Measurements from ENCODE around the gene CD40.

The CD40 gene

GRCh38 chr20:46133886-46134654 lies 16.0 kb downstream of the CD40 start:
- no peak overlapping the region for H3K27ac Mint-ChIP-seq
- peaks cover 0 to 4% of the 10 kb centered on the region in 2 donors for H3K4me1 Mint-ChIP-seq (ENCODE audit: low read depth in 2 of 2)
- H3K9me3 Mint-ChIP-seq = no peaks in the 10 kb centered on the region
- H3K4me3 Mint-ChIP-seq = no peak overlapping the region
- H3K36me3 Mint-ChIP-seq (ENCODE audit: insufficient read depth) = no peaks in the 10 kb centered on the region
- DNase-seq (no peak), ATAC-seq (replicated peaks) (no peak)
- peaks cover 61 to 93% of the 10 kb centered on the region in 2 donors for H3K27me3 Mint-ChIP-seq

GRCh38 chr20:46134716-46135115 lies 16.6 kb downstream of the CD40 start:
- ATAC-seq (replicated peaks) (no peak), DNase-seq (no peak)
- no peak overlapping the region for H3K27ac Mint-ChIP-seq
- H3K36me3 Mint-ChIP-seq (ENCODE audit: insufficient read depth) = no peaks in the 10 kb centered on the region
- no peaks in the 10 kb centered on the region for H3K9me3 Mint-ChIP-seq
- peaks cover 66 to 95% of the 10 kb centered on the region in 2 donors for H3K27me3 Mint-ChIP-seq
- no peak overlapping the region for H3K4me3 Mint-ChIP-seq
- peaks cover 0 to 4% of the 10 kb centered on the region in 2 donors for H3K4me1 Mint-ChIP-seq (ENCODE audit: low read depth in 2 of 2)

- Mint-ChIP-seq H3K9me3 (no peaks in the 10 kb centered on the region), H3K27me3 (peaks cover 72 to 95% of the 10 kb centered on the region in 2 donors), H3K36me3 (ENCODE audit: insufficient read depth) (no peaks in the 10 kb centered on the region), H3K4me3 (no peak overlapping the region), H3K27ac (no peak overlapping the region), H3K4me1 (ENCODE audit: low read depth in 2 of 2) (peaks cover 0 to 4% of the 10 kb centered on the region in 2 donors)
- no peak for ATAC-seq (replicated peaks)
- DNase-seq = no peak
Observed at GRCh38 chr20:46135856-46136633, 17.9 kb downstream of the CD40 start.

- ATAC-seq (replicated peaks) = no peak
- no peak for DNase-seq
- Mint-ChIP-seq H3K4me1 (ENCODE audit: low read depth in 2 of 2) (peaks cover 0 to under 1% of the 10 kb centered on the region in 2 donors), H3K36me3 (ENCODE audit: insufficient read depth) (no peaks in the 10 kb centered on the region), H3K9me3 (no peaks in the 10 kb centered on the region), H3K27ac (no peak overlapping the region), H3K4me3 (no peak overlapping the region), H3K27me3 (peaks cover 75 to 95% of the 10 kb centered on the region in 2 donors)
Observed at GRCh38 chr20:46137816-46138215, 19.7 kb downstream of the CD40 start.

GRCh38 chr20:46139266-46139889 lies 21.3 kb downstream of the CD40 start:
- DNase-seq (no peak), ATAC-seq (replicated peaks) (no peak)
- Mint-ChIP-seq H3K27me3 (peaks cover 77 to 99% of the 10 kb centered on the region in 2 donors), H3K36me3 (ENCODE audit: insufficient read depth) (no peaks in the 10 kb centered on the region), H3K27ac (no peak overlapping the region), H3K4me3 (no peak overlapping the region), H3K9me3 (no peaks in the 10 kb centered on the region), H3K4me1 (ENCODE audit: low read depth in 2 of 2) (no peaks in the 10 kb centered on the region)

- Mint-ChIP-seq H3K4me3 (no peak overlapping the region), H3K36me3 (ENCODE audit: insufficient read depth) (no peaks in the 10 kb centered on the region), H3K27ac (no peak overlapping the region), H3K9me3 (no peaks in the 10 kb centered on the region), H3K27me3 (peaks cover 74 to 99% of the 10 kb centered on the region in 2 donors), H3K4me1 (ENCODE audit: low read depth in 2 of 2) (no peaks in the 10 kb centered on the region)
- DNase-seq (no peak), ATAC-seq (replicated peaks) (no peak)
Observed at GRCh38 chr20:46139908-46140482, 21.9 kb downstream of the CD40 start.

- no peaks in the 10 kb centered on the region for H3K4me1 Mint-ChIP-seq (ENCODE audit: low read depth in 2 of 2)
- no peak for DNase-seq
- H3K27me3 Mint-ChIP-seq = peaks cover 67 to 83% of the 10 kb centered on the region in 2 donors
- H3K36me3 Mint-ChIP-seq (ENCODE audit: insufficient read depth) = no peaks in the 10 kb centered on the region
- H3K9me3 Mint-ChIP-seq = no peaks in the 10 kb centered on the region
- ATAC-seq (replicated peaks) = no peak
- no peak overlapping the region for H3K27ac Mint-ChIP-seq
- no peak overlapping the region for H3K4me3 Mint-ChIP-seq
Observed at GRCh38 chr20:46142124-46142523, 24.0 kb downstream of the CD40 start.

- ATAC-seq (replicated peaks) (no peak), DNase-seq (no peak)
- Mint-ChIP-seq H3K27ac (no peak overlapping the region), H3K9me3 (no peaks in the 10 kb centered on the region), H3K27me3 (peaks cover 47 to 73% of the 10 kb centered on the region in 2 donors), H3K36me3 (ENCODE audit: insufficient read depth) (no peaks in the 10 kb centered on the region), H3K4me1 (ENCODE audit: low read depth in 2 of 2) (no peaks in the 10 kb centered on the region), H3K4me3 (no peak overlapping the region)
Observed at GRCh38 chr20:46144432-46145025, 26.4 kb downstream of the CD40 start.

GRCh38 chr20:46145713-46146112 lies 27.6 kb downstream of the CD40 start:
- no peak overlapping the region for H3K4me3 Mint-ChIP-seq
- H3K27ac Mint-ChIP-seq = no peak overlapping the region
- no peaks in the 10 kb centered on the region for H3K9me3 Mint-ChIP-seq
- no peaks in the 10 kb centered on the region for H3K4me1 Mint-ChIP-seq (ENCODE audit: low read depth in 2 of 2)
- no peak for ATAC-seq (replicated peaks)
- no peaks in the 10 kb centered on the region for H3K36me3 Mint-ChIP-seq (ENCODE audit: insufficient read depth)
- H3K27me3 Mint-ChIP-seq = peaks cover 35 to 73% of the 10 kb centered on the region in 2 donors
- no peak for DNase-seq

GRCh38 chr20:46148313-46149208 lies 30.4 kb downstream of the CD40 start:
- Mint-ChIP-seq H3K27me3 (peaks cover 17 to 54% of the 10 kb centered on the region in 2 donors), H3K27ac (no peak overlapping the region), H3K4me1 (ENCODE audit: low read depth in 2 of 2) (no peaks in the 10 kb centered on the region), H3K4me3 (no peak overlapping the region), H3K9me3 (no peaks in the 10 kb centered on the region), H3K36me3 (ENCODE audit: insufficient read depth) (no peaks in the 10 kb centered on the region)
- no peak for ATAC-seq (replicated peaks)
- no peak for DNase-seq

GRCh38 chr20:46150943-46151342 lies 32.8 kb downstream of the CD40 start:
- ATAC-seq (replicated peaks) = no peak
- H3K9me3 Mint-ChIP-seq = no peaks in the 10 kb centered on the region
- no peak overlapping the region for H3K4me3 Mint-ChIP-seq
- no peak overlapping the region for H3K27ac Mint-ChIP-seq
- peaks cover 29 to 58% of the 10 kb centered on the region in 2 donors for H3K27me3 Mint-ChIP-seq
- no peaks in the 10 kb centered on the region for H3K36me3 Mint-ChIP-seq (ENCODE audit: insufficient read depth)
- no peaks in the 10 kb centered on the region for H3K4me1 Mint-ChIP-seq (ENCODE audit: low read depth in 2 of 2)
- DNase-seq = no peak

GRCh38 chr20:46151936-46152335 lies 33.8 kb downstream of the CD40 start:
- Mint-ChIP-seq H3K4me1 (ENCODE audit: low read depth in 2 of 2) (no peaks in the 10 kb centered on the region), H3K9me3 (no peaks in the 10 kb centered on the region), H3K27me3 (peaks cover 29 to 66% of the 10 kb centered on the region in 2 donors), H3K36me3 (ENCODE audit: insufficient read depth) (no peaks in the 10 kb centered on the region), H3K4me3 (no peak overlapping the region), H3K27ac (no peak overlapping the region)
- no peak for DNase-seq
- ATAC-seq (replicated peaks) = no peak
